ENCODE results near the gene LYZL4.
A peak's percentile ranks its signal among the peaks of the same experiment; 100 is the strongest.

LYZL4 gene, protein sequence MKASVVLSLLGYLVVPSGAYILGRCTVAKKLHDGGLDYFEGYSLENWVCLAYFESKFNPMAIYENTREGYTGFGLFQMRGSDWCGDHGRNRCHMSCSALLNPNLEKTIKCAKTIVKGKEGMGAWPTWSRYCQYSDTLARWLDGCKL

DNA sequence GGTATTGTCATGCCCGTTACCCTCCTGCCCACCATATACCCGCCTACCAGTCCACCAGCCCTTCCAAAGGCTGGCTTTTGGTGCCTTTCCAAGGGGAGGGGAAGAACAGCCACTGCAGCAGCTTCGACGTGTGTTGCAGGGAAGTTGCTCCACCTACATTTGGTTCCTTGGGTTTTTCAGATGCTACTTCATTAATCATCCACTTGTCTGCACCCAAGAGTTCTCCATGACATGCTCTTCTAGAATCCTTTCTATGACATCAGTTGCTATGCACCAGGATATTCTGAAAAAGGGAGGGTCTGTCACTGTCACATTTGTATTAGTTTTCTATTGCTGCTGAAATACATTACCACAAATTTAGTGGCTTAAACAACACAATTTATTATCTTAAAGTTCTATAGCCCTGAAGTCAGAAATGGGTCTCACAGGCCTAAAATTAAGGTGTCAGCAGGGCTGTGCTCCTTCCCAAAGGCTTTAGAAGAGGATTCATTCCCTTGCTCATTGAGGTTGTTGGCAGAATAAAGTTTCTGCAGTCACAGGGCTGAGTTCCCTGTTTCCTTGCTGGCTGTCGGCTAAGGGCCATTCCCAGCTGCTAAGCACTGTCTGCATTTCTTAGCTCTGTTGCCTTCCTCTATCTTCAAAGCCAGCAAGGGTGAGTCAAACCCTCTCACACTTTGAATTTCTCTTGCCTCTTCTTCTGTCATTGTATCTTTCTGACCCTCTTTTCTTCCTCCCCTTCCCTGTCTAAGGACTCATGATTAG lies at the start of gene LYZL4:
Gene LYZL4, minus strand, starts transcription at position 241 of the 762 bp plus-strand sequence. CDS start 3,359 bp downstream, outside the sequence.
- no peak within 1 kb of the TSS for H3K4me3 Mint-ChIP-seq
- H3K4me1 Mint-ChIP-seq = no peaks in the 10 kb centered on the region
- H3K36me3 Mint-ChIP-seq = no peaks in the 10 kb centered on the region
- H3K27me3 Mint-ChIP-seq = peaks cover 48% of the 10 kb centered on the region
- no peak within 1 kb of the TSS for H3K27ac Mint-ChIP-seq
- no peaks in the 10 kb centered on the region for H3K9me3 Mint-ChIP-seq
- no peak for ATAC-seq

DNA sequence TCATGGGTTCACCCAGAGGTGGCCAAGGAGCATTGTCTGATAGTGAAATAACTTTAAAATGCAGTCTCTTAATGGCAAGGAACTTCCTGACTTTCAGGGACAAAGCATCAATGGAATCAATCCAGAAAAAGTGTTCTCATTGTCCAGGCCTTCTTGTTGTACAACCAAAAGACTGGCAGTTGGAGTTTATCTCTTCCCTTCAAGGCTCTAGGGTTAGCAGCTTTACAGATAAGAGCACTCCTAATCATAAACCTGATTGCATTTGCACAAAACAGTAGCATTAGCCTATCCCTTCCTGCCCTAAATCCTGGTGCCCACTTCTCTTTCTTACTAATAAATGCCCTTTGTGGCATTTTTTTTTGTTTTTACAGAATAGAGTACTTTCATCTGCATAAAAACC lies 48.7 kb upstream of the LYZL4 start:
- H3K27ac Mint-ChIP-seq = no peak overlapping the region
- H3K36me3 Mint-ChIP-seq = no peaks in the 10 kb centered on the region
- no peak overlapping the region for H3K4me3 Mint-ChIP-seq
- no peaks in the 10 kb centered on the region for H3K4me1 Mint-ChIP-seq
- H3K9me3 Mint-ChIP-seq = peaks cover 5% of the 10 kb centered on the region
- peaks cover 16% of the 10 kb centered on the region for H3K27me3 Mint-ChIP-seq
- no peak for ATAC-seq

DNA sequence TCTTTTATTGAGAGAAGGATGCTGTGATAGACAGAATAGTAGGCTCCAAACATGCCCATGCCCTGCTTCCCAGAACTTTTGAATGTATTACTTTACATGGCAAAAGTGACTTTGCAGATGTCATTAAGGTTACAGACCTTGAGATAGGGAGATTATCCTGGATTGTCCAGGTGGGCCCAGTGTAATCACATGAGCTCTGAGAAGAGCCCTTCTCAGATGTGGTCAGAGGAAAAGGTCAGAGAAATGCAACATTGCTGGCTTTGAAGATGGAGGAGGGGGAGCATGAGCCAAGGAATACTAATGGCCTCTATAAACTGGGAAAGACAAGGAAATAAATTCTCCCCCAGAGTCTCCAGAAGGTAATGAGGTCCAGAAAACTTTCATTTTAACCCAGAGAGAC lies 45.8 kb upstream of the LYZL4 start:
- H3K9me3 Mint-ChIP-seq = peaks cover 5% of the 10 kb centered on the region
- peaks cover 16% of the 10 kb centered on the region for H3K27me3 Mint-ChIP-seq
- H3K4me1 Mint-ChIP-seq = no peaks in the 10 kb centered on the region
- no peak overlapping the region for H3K27ac Mint-ChIP-seq
- ATAC-seq = no peak
- H3K36me3 Mint-ChIP-seq = no peaks in the 10 kb centered on the region
- H3K4me3 Mint-ChIP-seq = no peak overlapping the region

DNA sequence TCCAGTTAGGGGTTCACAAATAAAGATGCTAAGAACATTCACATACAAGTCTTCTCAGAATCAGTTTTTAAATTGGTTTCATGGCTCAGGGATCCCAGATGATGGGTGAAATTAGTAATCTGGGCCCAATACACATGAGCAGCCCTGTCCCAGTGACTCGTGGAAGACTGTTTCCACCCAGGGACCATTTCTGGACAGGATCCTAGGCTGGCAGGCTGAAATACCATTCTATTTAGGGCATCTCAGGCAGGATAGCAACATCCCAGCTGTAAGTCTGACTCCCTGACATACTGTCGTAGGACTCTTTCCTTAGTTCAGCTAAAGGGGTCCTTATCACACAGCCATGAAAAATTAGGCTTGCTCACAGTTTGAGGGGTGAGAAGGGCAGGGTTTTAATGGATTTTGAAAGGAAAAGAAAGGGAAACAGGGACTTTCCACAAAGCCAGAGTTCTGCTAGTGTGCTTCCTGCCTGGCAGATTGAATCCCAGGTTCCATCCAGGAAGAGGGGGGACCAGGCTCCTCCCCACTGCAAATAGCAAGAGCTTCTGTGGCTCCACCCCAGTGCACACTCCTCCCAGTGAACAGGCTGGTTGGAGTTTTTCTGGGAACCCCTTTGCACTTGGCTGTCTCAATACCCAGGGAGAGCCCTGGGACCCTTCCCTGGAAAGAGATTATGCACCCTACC lies 41.3 kb upstream of the LYZL4 start:
- ATAC-seq = no peak
- Mint-ChIP-seq H3K27ac (no peak overlapping the region), H3K4me1 (no peaks in the 10 kb centered on the region), H3K36me3 (no peaks in the 10 kb centered on the region), H3K9me3 (peaks cover 5% of the 10 kb centered on the region), H3K4me3 (no peak overlapping the region), H3K27me3 (peaks cover 16% of the 10 kb centered on the region)

DNA sequence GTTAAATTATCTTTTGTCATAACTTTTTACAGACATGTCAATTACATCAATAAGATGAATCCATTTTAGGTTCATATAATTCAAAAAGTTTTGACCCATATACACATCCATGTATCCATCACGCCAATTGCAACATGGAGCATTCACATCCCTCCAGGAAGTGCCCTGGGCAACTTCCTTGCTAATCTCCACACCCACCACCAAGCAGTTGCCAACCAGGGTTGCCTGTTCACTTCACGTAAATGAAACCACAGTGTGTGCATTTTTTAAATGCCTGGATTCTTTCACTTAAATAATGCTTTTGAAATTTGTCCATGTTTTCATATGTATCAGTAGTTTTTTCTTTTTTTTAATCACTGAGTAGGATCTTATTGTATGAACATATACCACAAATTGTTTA lies 40.7 kb upstream of the LYZL4 start:
- no peak overlapping the region for H3K27ac Mint-ChIP-seq
- no peak for ATAC-seq
- peaks cover 5% of the 10 kb centered on the region for H3K9me3 Mint-ChIP-seq

DNA sequence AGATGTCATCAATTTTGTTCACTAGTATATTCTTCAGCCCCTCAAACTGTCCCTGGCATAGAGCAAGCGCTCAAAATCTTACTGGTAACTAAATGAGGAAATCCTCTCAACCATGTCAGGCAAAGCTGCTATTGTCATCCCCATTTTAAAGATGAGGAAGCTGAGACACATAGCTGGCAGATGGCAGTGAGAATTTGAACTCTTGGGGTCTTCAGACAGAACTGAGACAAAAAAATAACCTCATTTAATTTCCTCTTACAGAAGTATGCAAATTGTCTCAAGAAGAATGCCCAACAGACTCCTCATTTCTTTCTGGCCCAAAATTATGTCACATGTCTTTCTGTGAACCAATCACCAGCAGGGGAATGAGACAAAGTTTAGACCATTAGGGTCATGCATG lies 40.2 kb upstream of the LYZL4 start:
- Mint-ChIP-seq H3K36me3 (no peaks in the 10 kb centered on the region), H3K9me3 (peaks cover 5% of the 10 kb centered on the region), H3K4me1 (no peaks in the 10 kb centered on the region), H3K27ac (no peak overlapping the region), H3K4me3 (no peak overlapping the region), H3K27me3 (peaks cover 9% of the 10 kb centered on the region)
- no peak for ATAC-seq

More for the DNA sequence above, 40.7 kb upstream of the LYZL4 start:
- no peak overlapping the region for H3K4me3 Mint-ChIP-seq
- H3K27me3 Mint-ChIP-seq = peaks cover 14% of the 10 kb centered on the region
- H3K4me1 Mint-ChIP-seq = no peaks in the 10 kb centered on the region
- no peaks in the 10 kb centered on the region for H3K36me3 Mint-ChIP-seq

DNA sequence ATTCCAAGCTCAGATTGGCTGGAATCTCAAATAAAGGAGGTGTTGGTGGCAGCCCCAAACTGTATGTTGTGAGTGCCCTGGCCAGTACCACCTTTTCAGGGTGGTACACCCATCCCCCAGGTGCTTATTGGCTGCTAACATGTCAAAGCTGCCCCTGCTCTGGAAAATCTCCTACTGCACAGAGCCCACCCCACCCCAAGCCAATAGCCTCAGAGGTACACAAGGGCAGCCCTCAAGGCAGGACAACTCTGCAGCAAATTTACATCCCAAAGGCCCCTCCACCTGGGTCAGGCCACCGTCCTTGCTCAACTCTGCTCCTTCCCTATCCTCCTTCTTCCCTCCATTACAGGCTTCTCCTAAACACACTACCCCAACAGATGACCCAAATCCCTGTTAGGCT lies 37.1 kb upstream of the LYZL4 start:
- H3K4me1 Mint-ChIP-seq = no peaks in the 10 kb centered on the region

DNA sequence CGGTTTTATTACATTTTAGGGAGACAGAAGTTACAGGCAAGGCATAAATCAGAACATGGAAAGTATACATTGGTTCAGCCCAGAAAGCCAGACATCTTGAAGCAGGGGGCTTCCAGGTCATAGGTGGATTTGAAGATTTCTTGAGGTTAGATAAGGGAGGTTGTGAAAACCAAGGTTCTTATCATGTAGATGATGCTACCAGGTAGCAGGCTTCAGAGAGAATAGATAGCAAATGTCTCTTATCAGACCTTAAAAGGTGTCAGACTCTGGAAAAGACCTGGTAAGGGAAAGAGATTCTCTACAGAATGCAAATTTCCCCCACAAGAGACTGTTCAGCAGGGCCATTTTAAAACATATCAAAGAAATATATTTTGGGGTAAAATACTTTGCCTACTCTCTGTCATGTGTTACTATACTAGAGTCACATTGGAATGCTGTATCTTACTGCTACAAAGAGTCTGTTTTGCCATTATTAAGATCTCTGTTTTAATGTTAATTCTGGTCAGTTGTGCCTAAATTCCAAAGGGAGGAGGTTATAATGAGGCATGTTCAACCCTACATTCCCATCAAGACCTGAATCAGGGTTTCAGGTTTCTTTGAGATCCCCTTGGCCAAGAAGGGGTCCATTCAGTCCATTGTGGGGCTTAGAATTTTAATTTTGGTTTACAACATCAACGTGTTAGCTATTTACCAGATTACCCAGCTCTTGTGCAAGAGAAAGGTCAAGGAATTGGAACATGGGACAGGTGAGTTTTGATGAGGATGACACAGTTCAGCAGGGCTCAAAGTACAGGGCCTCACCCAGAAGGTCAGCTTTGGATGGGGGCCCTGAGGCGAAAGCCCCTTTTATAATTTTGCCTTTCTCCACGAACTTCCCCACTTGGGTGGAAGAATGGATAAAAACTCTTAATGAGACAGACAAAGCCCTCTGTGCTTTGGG lies 36.0 kb upstream of the LYZL4 start:
- Mint-ChIP-seq H3K4me3 (no peak overlapping the region), H3K9me3 (no peaks in the 10 kb centered on the region), H3K36me3 (no peaks in the 10 kb centered on the region), H3K4me1 (no peaks in the 10 kb centered on the region), H3K27me3 (peaks cover 8% of the 10 kb centered on the region), H3K27ac (no peak overlapping the region)
- no peak for ATAC-seq

More for the DNA sequence above, 37.1 kb upstream of the LYZL4 start:
- Mint-ChIP-seq H3K4me3 (no peak overlapping the region), H3K9me3 (no peaks in the 10 kb centered on the region), H3K27ac (no peak overlapping the region), H3K36me3 (no peaks in the 10 kb centered on the region), H3K27me3 (peaks cover 8% of the 10 kb centered on the region)
- no peak for ATAC-seq

DNA sequence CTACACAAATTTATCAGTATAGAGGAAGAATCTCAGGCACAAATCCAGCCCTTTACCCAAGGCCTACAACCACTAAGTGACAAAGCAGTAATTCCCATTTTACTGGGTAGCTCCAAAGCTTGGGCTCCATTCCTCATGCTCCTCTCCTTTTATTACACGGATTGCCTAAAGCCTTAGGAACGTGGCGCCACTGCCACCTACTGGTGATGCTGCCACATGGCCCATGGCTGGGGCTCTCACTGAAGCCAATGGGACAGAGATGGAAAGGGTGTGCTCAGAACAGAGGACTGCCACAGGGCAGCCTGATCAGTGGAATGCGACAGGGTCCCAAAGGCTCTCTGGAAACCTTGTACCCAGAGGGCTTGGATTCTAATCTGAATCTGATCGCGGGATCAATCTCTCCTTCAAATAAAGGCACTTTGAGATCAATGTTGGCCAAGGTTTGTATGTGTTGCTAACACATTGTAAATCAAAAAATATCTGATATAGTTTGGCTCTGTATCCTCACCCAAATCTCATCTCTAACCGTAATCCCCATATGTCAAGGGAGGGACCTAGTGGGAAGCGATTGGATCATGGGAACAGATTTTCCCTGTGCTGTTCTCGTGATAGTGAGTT lies 33.5 kb upstream of the LYZL4 start:
- Mint-ChIP-seq H3K4me3 (no peak overlapping the region), H3K4me1 (no peaks in the 10 kb centered on the region), H3K9me3 (no peaks in the 10 kb centered on the region), H3K27me3 (peaks cover 8% of the 10 kb centered on the region), H3K27ac (no peak overlapping the region), H3K36me3 (no peaks in the 10 kb centered on the region)
- peak; percentile 82 for ATAC-seq

DNA sequence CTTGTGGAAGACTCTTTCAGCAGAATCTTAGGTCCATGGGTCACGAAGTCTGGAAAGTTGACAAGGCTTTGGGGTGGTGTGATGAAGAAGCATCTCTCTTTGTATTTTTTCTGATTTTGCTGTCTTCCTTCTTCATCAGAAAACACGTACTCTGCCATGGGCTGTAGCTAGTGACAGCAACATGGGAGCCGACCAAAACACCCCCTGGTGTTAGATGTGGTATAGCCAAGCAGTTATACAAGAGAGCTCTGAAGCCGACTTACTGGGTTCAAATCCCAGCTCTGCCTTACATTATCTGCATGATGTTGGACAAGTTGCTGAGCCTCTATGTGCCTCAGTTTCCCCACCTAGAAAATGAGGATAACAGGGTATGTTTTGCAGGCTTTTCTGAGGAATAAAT lies 32.9 kb upstream of the LYZL4 start:
- no peak for ATAC-seq
- Mint-ChIP-seq H3K4me3 (no peak overlapping the region), H3K36me3 (no peaks in the 10 kb centered on the region), H3K27ac (no peak overlapping the region), H3K4me1 (peaks cover 2% of the 10 kb centered on the region), H3K27me3 (peaks cover 8% of the 10 kb centered on the region), H3K9me3 (no peaks in the 10 kb centered on the region)

DNA sequence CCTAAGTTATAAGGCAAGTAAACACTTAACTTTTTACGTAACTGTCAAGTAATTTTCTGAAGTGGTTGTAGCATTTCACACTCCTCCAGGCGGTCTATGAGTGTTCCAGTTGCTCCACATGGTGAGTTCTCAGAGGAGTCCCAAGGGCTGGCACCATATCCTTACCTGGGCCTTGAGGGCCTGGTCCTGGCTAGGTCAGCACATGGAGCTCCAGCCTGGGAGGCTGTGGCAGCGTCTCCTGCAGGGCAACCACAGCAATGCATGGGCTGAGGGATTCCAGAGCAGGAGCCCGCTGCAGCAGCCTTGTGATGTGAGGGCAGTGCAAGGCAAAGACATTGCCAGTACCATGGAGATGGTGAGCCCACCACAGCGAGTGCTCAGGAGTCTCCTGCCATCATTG lies 32.2 kb upstream of the LYZL4 start:
- H3K27me3 Mint-ChIP-seq = peaks cover 8% of the 10 kb centered on the region
- H3K27ac Mint-ChIP-seq = no peak overlapping the region
- no peak for ATAC-seq
- no peak overlapping the region for H3K4me3 Mint-ChIP-seq
- no peaks in the 10 kb centered on the region for H3K36me3 Mint-ChIP-seq
- H3K4me1 Mint-ChIP-seq = peaks cover 6% of the 10 kb centered on the region
- no peaks in the 10 kb centered on the region for H3K9me3 Mint-ChIP-seq

DNA sequence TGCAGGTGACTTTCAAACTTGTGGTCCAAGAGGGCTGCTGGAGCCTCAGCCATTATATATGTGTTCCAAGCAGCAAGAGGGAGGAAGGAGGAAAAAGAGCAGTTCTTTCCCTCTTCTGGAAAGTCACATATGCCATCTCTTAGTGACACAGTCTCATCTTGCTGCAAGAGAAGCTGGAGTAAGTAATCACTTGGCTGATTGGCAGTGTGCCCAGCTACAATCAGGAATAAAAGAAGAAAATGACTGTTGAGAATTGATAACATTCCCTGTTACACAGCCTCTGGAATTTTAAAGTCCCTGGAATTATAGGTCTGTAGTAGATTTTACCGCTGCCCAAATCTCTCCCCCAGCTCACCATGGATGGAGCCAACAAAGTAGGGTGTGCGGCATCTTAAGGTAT lies 31.4 kb upstream of the LYZL4 start:
- Mint-ChIP-seq H3K36me3 (no peaks in the 10 kb centered on the region), H3K4me3 (no peak overlapping the region), H3K27me3 (peaks cover 8% of the 10 kb centered on the region), H3K9me3 (no peaks in the 10 kb centered on the region), H3K27ac (no peak overlapping the region), H3K4me1 (peaks cover 6% of the 10 kb centered on the region)
- ATAC-seq = no peak

DNA sequence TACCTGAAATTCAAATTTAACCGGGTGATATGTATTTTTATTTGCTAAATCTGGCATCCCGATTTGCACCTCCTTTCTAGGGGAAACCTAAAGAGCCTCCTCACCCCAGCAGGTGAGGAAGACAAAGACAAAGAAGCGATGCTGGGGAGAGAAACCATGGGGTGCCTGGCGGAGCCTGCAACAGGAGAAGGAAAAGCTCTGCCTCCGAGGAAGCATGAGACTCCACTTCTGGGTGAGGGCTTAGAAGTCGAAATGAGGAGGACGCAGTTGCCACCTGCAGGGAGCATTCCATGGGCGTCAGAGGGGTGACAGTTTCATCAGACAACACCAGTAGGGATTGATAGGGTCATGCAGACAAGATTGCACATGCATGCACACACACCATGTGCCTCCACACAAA lies 30.5 kb upstream of the LYZL4 start:
- no peak for ATAC-seq
- no peaks in the 10 kb centered on the region for H3K9me3 Mint-ChIP-seq
- H3K27me3 Mint-ChIP-seq = peaks cover 8% of the 10 kb centered on the region
- no peak overlapping the region for H3K27ac Mint-ChIP-seq
- no peaks in the 10 kb centered on the region for H3K36me3 Mint-ChIP-seq
- no peak overlapping the region for H3K4me3 Mint-ChIP-seq
- peaks cover 6% of the 10 kb centered on the region for H3K4me1 Mint-ChIP-seq

DNA sequence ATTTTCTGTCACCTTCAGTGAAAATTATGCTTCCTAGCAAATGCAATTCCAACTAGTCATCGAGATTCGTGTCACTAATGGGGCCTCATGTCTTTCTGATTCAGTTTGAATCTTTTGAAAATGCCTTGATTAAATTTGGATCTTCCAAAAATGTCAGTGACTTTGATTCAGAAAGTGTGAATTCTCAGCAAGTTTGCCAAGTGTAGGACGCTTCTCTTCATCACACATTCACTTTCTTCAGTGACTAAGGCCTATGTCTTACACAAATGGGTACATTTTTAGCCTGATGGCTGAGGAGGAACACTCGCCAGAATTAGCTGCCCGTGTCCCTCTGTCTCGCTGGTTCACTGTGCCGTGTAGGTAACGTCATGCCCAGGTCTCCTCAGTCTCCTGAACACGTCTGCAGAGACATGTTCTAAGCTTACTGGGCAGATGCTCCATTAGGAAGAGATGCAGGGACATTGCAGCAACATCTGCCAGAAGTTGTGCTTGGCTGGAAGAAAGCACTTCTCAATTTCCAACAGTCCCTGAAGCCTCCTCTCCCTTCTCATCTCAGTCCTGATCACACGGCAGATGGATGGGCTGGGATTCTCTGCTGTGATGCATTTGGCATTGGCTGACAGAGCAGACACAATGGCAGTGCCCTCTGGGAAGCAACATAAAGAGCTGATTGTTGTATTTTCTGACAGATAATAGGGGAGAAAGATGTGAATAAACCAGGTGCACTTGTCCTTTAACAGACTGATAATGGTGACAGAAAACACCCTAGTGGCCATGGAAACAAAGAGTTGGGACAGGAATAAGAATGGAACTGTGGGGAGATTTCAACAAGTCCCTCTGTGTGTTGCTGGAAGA lies 29.1 kb upstream of the LYZL4 start:
- no peak for ATAC-seq
- H3K27ac Mint-ChIP-seq = no peak overlapping the region
- H3K9me3 Mint-ChIP-seq = no peaks in the 10 kb centered on the region
- no peak overlapping the region for H3K4me3 Mint-ChIP-seq
- peaks cover 6% of the 10 kb centered on the region for H3K4me1 Mint-ChIP-seq
- H3K36me3 Mint-ChIP-seq = no peaks in the 10 kb centered on the region
- peaks cover 8% of the 10 kb centered on the region for H3K27me3 Mint-ChIP-seq

All from stimulated activated memory B cell treated with anti-CD40 and anti-IgM and Interleukin-4, amounts not matched to agents 10 μg/mL and 1 μg/mL and 100 μg/mL, for 72 hours (primary cell).